HG03575 (cell line): ENCODE results near the gene HOXA4.

Experiments used
- ATAC-seq: cut with Tn5 transposase; IDR thresholded peaks from one replicate; pipeline ENCODE4 v1.9.1; 2021; ENCODE audit not compliant: unreplicated experiment, insufficient number of reproducible peaks, low FRiP score; ENCODE audit errors: extremely low read depth

Gene HOXA4

GRCh38 chr7:27101171-27101956 lies 29.2 kb downstream of the HOXA4 start:
- no peak for ATAC-seq

- no peak for ATAC-seq
Observed at GRCh38 chr7:27100694-27101170, 29.8 kb downstream of the HOXA4 start.

GRCh38 chr7:27099453-27100370 lies 30.8 kb downstream of the HOXA4 start:
- no peak for ATAC-seq

GRCh38 chr7:27098578-27099451 lies 31.7 kb downstream of the HOXA4 start:
- no peak for ATAC-seq

- ATAC-seq, result no peak
Observed at GRCh38 chr7:27097686-27098577, 32.6 kb downstream of the HOXA4 start.

- no peak for ATAC-seq
Observed at GRCh38 chr7:27096768-27097514, 33.6 kb downstream of the HOXA4 start.

GRCh38 chr7:27095897-27096767 lies 34.4 kb downstream of the HOXA4 start, which contains the start of gene HOXA1:
HOXA1 (minus strand) TSS chr7:27096000; CDS start chr7:27095912, 88 bp downstream.
- peak; percentile 55 for ATAC-seq

GRCh38 chr7:27095050-27095896 lies 35.3 kb downstream of the HOXA4 start:
- no peak for ATAC-seq

GRCh38 chr7:27094304-27095049 lies 36.1 kb downstream of the HOXA4 start:
- ATAC-seq, result no peak

GRCh38 chr7:27093184-27093895 lies 37.2 kb downstream of the HOXA4 start:
- no peak for ATAC-seq

- no peak for ATAC-seq
Observed at GRCh38 chr7:27092819-27093110, 37.8 kb downstream of the HOXA4 start.

GRCh38 chr7:27091941-27092818 lies 38.4 kb downstream of the HOXA4 start:
- no peak for ATAC-seq

GRCh38 chr7:27091105-27091504 lies 39.5 kb downstream of the HOXA4 start:
- no peak for ATAC-seq
